Esophagus squamous epithelium (tissue), 4 donors: ENCODE data around the gene TFAP2A.

Experiments
- CTCF ChIP-seq, 6 experiments: fragments of 450-650 bp in 4 of 6; fragments of 200-600 bp in 2 of 6; sonication (generic) in 2 of 6; IDR thresholded peaks; one replicate each; pipeline ENCODE4 v1.5.1; 2016 to 2019; ENCODE audit warnings: antibody characterized with exemption in 6 of 6, mild to moderate bottlenecking in 4 of 6, moderate library complexity in 4 of 6
- POLR2A ChIP-seq, 4 donors: fragments of 450-650 bp; IDR thresholded peaks; one replicate each; pipeline ENCODE4 v1.6.1; 2017; ENCODE audit warnings: antibody characterized with exemption in 4 of 4, mild to moderate bottlenecking in 4 of 4, moderate library complexity in 3 of 4

- TF ChIP-seq CTCF (IDR thresholded peaks at IDR 0.05) (no peak), POLR2A (IDR thresholded peaks at IDR 0.05) (peak in 1 of 4 donors; percentile 30)
Measured at GRCh38 chr6:10418862-10419748, 4.2 kb upstream of the TFAP2A start.
